Neural cell (in vitro differentiated cells): ENCODE results near the gene FGF2. TPM values are rescaled to one million over a fixed set of nuclear protein-coding genes. Genes with fewer than 3 reads are reported as not detected.

Experiments
- H2AFZ ChIP-seq: fragments of 200-600, 300-800 bp; sonication (generic), shearing (Covaris generic); 2 replicates; pipeline ENCODE4 v1.6.0; 2014; ENCODE audit warnings: low read depth, mild to moderate bottlenecking, antibody characterized with exemption, low read length, moderate library complexity
- H3F3A ChIP-seq: fragments of 200-600 bp; shearing (Covaris generic); 2 replicates; pipeline ENCODE4 v1.6.1; 2016; ENCODE audit warnings: mild to moderate bottlenecking, moderate library complexity, mixed read lengths, antibody characterized with exemption, low read length; ENCODE audit not compliant: insufficient read depth, poor library complexity, severe bottlenecking
- H3K27ac ChIP-seq: fragments of 200-600, 300-800 bp; sonication (generic), shearing (Covaris generic); 2 replicates; pipeline ENCODE4 v1.5.1; 2014; ENCODE audit warnings: mild to moderate bottlenecking, low read length, moderate library complexity
- H3K27me3 ChIP-seq: fragments of 300-800, 200-600 bp; sonication (generic), shearing (Covaris generic); 2 replicates; pipeline ENCODE4 v1.6.0; 2014; ENCODE audit warnings: mild to moderate bottlenecking, low read depth, low read length, moderate library complexity; ENCODE audit not compliant: insufficient read depth
- H3K36me3 ChIP-seq: fragments of 300-800, 200-600 bp; sonication (generic), shearing (Covaris generic); 2 replicates; pipeline ENCODE4 v1.5.1; 2014; ENCODE audit warnings: mild to moderate bottlenecking, antibody characterized with exemption, low read length, moderate library complexity; ENCODE audit not compliant: insufficient read depth
- H3K4me2 ChIP-seq: fragments of 300-800, 200-600 bp; sonication (generic), shearing (Covaris generic); 2 replicates; pipeline ENCODE4 v1.6.0; 2014; ENCODE audit warnings: mild to moderate bottlenecking, low read length
- H3K4me3 ChIP-seq: fragments of 300-800, 200-600 bp; sonication (generic), shearing (Covaris generic); 2 replicates; pipeline ENCODE4 v1.5.1; 2014; ENCODE audit warnings: mild to moderate bottlenecking, low read length, moderate library complexity
- H3K79me2 ChIP-seq: fragments of 200-600 bp; shearing (Covaris generic); replicated peaks from 2 replicates; pipeline ENCODE4 v1.6.0; 2014; ENCODE audit warnings: mild to moderate bottlenecking, low read length, moderate library complexity; ENCODE audit not compliant: insufficient read depth
- H3K9ac ChIP-seq: fragments of 300-800, 200-600 bp; sonication (generic), shearing (Covaris generic); 2 replicates; pipeline ENCODE4 v1.6.1; 2016; ENCODE audit warnings: mild to moderate bottlenecking, low read length, mixed read lengths
- H3K9me2 ChIP-seq: fragments of 200-600 bp; shearing (Covaris generic); 2 replicates; pipeline ENCODE4 v1.6.1; 2016; ENCODE audit warnings: mild to moderate bottlenecking, low read length, mixed read lengths; ENCODE audit not compliant: insufficient read depth
- H3K9me3 ChIP-seq: fragments of 200-600, 300-800 bp; sonication (generic), shearing (Covaris generic); 2 replicates; pipeline ENCODE4 v1.6.1; 2016; ENCODE audit warnings: mild to moderate bottlenecking, mixed run types, low read length, moderate library complexity, mixed read lengths
- H4K20me1 ChIP-seq: fragments of 200-600 bp; shearing (Covaris generic); 2 replicates; pipeline ENCODE4 v1.6.1; 2016; ENCODE audit warnings: mild to moderate bottlenecking, mixed run types; ENCODE audit not compliant: insufficient read depth
- EP300 ChIP-seq: fragments of 450-650 bp; conservative IDR thresholded peaks from 2 replicates; pipeline ENCODE4 v1.6.1; 2014; ENCODE audit warnings: antibody characterized with exemption, mild to moderate bottlenecking, moderate library complexity; ENCODE audit not compliant: poor library complexity, severe bottlenecking
- EZH2 ChIP-seq: fragments of 200-600, 300-800 bp; shearing (Covaris generic), sonication (generic); IDR thresholded peaks from 2 replicates; pipeline ENCODE4 v1.6.1; 2014; ENCODE audit warnings: antibody characterized with exemption, low read length, borderline replicate concordance, mild to moderate bottlenecking; ENCODE audit not compliant: insufficient read depth, poor library complexity, severe bottlenecking
- MXI1 ChIP-seq: fragments of 450-650 bp; conservative IDR thresholded peaks from 2 replicates; pipeline ENCODE4 v1.6.1; 2014; ENCODE audit warnings: antibody characterized with exemption, mild to moderate bottlenecking; ENCODE audit not compliant: poor library complexity, severe bottlenecking
- POLR2AphosphoS5 ChIP-seq: IDR thresholded peaks from 2 replicates; pipeline ENCODE4 v1.6.1; 2012
- RAD21 ChIP-seq: fragments of 450-650 bp; conservative IDR thresholded peaks from 2 replicates; pipeline ENCODE4 v1.6.1; 2014; ENCODE audit warnings: antibody characterized with exemption, mild to moderate bottlenecking, moderate library complexity
- SMC3 ChIP-seq: fragments of 450-650 bp; conservative IDR thresholded peaks from 2 replicates; pipeline ENCODE4 v1.6.1; 2014; ENCODE audit warnings: antibody characterized with exemption, mild to moderate bottlenecking, moderate library complexity; ENCODE audit not compliant: poor library complexity
- TAF1 ChIP-seq: IDR thresholded peaks from 2 replicates; pipeline ENCODE4 v1.6.1; 2012; ENCODE audit warnings: low read depth
- polyA plus RNA-seq: library from polyadenylated mRNA; depleted of rRNA; stranded (reverse); fragments of >200 nt; gene quantifications from 2 replicates; pipeline ENCODE4 v1.2.3, GENCODE V29; 2014
- TF ChIP-seq, protein P1 (sequence below): IDR thresholded peaks from 2 replicates; pipeline ENCODE4 v1.6.1; 2012; ENCODE audit warnings: borderline replicate concordance
- TF ChIP-seq, protein P2 (sequence below): fragments of 450-650 bp; IDR thresholded peaks from 2 replicates; pipeline ENCODE4 v1.5.1; 2014; ENCODE audit warnings: antibody characterized with exemption, mild to moderate bottlenecking, moderate library complexity; ENCODE audit not compliant: poor library complexity, severe bottlenecking

The FGF2 gene
- polyA plus RNA-seq, 1 donor from 2014 or later, result 5.8 TPM

DNA sequence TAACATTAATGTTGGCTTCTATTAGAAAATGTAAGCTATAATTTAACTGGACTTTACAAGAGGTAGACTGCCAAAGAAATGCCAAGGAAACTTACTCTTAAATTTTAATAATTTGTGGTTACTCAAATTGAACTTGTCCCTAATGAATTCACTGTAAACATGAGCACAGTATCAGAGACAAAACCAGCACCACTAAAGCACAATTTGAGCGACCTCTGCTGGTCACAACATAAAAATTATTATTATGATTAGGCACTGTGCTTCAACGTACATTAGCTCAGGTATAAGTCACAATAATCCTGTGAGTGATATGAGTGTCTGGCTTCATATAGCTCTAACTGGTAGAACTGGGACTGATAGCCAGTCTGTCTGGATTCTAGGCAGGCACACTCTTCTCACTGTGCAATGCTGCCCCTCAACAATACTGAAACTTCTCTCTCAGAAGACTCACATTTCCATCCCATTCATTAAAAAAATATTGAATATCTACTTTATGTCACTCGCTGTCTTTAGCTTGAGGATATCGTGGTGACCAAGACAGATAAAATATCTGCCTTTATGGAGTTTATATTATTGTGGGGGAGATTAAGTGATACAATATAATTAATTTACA lies 87.8 kb downstream of the FGF2 start:
- Histone ChIP-seq H3K4me2 (no peak overlapping the region), H3K9ac (no peak overlapping the region)
- peak; percentile 57 for TF ChIP-seq SMC3
- no peak for TF ChIP-seq TAF1
- TF ChIP-seq, protein P1, sequence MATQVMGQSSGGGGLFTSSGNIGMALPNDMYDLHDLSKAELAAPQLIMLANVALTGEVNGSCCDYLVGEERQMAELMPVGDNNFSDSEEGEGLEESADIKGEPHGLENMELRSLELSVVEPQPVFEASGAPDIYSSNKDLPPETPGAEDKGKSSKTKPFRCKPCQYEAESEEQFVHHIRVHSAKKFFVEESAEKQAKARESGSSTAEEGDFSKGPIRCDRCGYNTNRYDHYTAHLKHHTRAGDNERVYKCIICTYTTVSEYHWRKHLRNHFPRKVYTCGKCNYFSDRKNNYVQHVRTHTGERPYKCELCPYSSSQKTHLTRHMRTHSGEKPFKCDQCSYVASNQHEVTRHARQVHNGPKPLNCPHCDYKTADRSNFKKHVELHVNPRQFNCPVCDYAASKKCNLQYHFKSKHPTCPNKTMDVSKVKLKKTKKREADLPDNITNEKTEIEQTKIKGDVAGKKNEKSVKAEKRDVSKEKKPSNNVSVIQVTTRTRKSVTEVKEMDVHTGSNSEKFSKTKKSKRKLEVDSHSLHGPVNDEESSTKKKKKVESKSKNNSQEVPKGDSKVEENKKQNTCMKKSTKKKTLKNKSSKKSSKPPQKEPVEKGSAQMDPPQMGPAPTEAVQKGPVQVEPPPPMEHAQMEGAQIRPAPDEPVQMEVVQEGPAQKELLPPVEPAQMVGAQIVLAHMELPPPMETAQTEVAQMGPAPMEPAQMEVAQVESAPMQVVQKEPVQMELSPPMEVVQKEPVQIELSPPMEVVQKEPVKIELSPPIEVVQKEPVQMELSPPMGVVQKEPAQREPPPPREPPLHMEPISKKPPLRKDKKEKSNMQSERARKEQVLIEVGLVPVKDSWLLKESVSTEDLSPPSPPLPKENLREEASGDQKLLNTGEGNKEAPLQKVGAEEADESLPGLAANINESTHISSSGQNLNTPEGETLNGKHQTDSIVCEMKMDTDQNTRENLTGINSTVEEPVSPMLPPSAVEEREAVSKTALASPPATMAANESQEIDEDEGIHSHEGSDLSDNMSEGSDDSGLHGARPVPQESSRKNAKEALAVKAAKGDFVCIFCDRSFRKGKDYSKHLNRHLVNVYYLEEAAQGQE, result no peak
- no peak for TF ChIP-seq POLR2AphosphoS5
- TF ChIP-seq RAD21, result peak; percentile 28
- TF ChIP-seq EP300, result no peak
- no peak for TF ChIP-seq MXI1
- TF ChIP-seq, protein P2, sequence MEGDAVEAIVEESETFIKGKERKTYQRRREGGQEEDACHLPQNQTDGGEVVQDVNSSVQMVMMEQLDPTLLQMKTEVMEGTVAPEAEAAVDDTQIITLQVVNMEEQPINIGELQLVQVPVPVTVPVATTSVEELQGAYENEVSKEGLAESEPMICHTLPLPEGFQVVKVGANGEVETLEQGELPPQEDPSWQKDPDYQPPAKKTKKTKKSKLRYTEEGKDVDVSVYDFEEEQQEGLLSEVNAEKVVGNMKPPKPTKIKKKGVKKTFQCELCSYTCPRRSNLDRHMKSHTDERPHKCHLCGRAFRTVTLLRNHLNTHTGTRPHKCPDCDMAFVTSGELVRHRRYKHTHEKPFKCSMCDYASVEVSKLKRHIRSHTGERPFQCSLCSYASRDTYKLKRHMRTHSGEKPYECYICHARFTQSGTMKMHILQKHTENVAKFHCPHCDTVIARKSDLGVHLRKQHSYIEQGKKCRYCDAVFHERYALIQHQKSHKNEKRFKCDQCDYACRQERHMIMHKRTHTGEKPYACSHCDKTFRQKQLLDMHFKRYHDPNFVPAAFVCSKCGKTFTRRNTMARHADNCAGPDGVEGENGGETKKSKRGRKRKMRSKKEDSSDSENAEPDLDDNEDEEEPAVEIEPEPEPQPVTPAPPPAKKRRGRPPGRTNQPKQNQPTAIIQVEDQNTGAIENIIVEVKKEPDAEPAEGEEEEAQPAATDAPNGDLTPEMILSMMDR, result peak; percentile 46
- TF ChIP-seq EZH2, result no peak

DNA sequence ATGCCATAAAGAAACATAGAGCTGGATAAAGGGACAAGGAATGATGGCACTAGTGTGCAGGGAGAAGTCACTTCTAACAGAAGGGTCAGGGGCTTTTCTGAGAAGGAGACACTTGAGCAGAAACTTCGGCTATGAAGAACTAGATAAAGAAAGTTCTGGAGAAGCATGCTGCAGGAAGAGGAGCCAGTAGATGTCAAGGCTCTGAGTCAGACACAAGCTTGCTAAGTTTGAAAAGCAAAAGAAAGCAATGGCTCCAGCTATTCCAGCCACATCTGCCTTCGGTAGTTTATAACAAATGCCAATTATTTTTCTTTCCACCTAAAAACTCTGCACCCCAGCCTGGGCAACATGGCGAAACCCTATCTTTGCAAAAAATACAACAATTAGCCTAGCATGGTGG lies 88.3 kb downstream of the FGF2 start:
- no peak overlapping the region for H3K4me2 ChIP-seq
- H3K9me2 ChIP-seq, result no peaks in the 10 kb centered on the region
- H3K27ac ChIP-seq, result no peak overlapping the region
- no peaks in the 10 kb centered on the region for H4K20me1 ChIP-seq
- no peaks in the 10 kb centered on the region for H3K36me3 ChIP-seq
- H3K4me3 ChIP-seq, result no peak overlapping the region
- no peaks in the 10 kb centered on the region for H3K9me3 ChIP-seq
- H3K27me3 ChIP-seq, result no peaks in the 10 kb centered on the region
- no peak overlapping the region for H3K9ac ChIP-seq
- TF ChIP-seq RAD21, result no peak
- TF ChIP-seq, protein P1, result no peak
- no peak for TF ChIP-seq EP300
- no peak for TF ChIP-seq EZH2
- TF ChIP-seq SMC3, result no peak
- TF ChIP-seq MXI1, result no peak
- no peak for TF ChIP-seq POLR2AphosphoS5
- no peak for TF ChIP-seq TAF1
- TF ChIP-seq, protein P2, result no peak
- no peaks in the 10 kb centered on the region for H3F3A ChIP-seq
- no peak overlapping the region for H2AFZ ChIP-seq
- H3K79me2 ChIP-seq, result no peaks in the 10 kb centered on the region

More for the DNA sequence above, 87.8 kb downstream of the FGF2 start:
- H4K20me1 ChIP-seq, result no peaks in the 10 kb centered on the region
- no peak overlapping the region for H3K4me3 ChIP-seq
- H2AFZ ChIP-seq, result no peak overlapping the region
- H3K79me2 ChIP-seq, result no peaks in the 10 kb centered on the region
- no peaks in the 10 kb centered on the region for H3K9me2 ChIP-seq
- no peaks in the 10 kb centered on the region for H3K27me3 ChIP-seq
- no peaks in the 10 kb centered on the region for H3K36me3 ChIP-seq
- H3F3A ChIP-seq, result no peaks in the 10 kb centered on the region
- H3K27ac ChIP-seq, result no peak overlapping the region
- H3K9me3 ChIP-seq, result no peaks in the 10 kb centered on the region
